Smooth muscle cell (in vitro differentiated cells): ENCODE data around the gene NRXN3. TPM values are rescaled to one million over a fixed set of nuclear protein-coding genes. Genes with fewer than 3 reads are reported as not detected.

Experiments
- DNase-seq: peaks from one replicate; lab custom pipeline; 2025; ENCODE audit not compliant: unreplicated experiment; lab: John Stamatoyannopoulos, UW
- H2AFZ ChIP-seq: fragments of 200-600 bp; sonication (generic); 2 replicates; pipeline ENCODE4 v1.6.0; 2016; ENCODE audit warnings: antibody characterized with exemption, low read depth, mild to moderate bottlenecking
- H3F3A ChIP-seq: fragments of 200-600 bp; sonication (generic); 2 replicates; pipeline ENCODE4 v1.6.0; 2017; ENCODE audit warnings: antibody characterized with exemption, low read depth
- H3K27ac ChIP-seq: fragments of 200-600 bp; sonication (generic); 2 replicates; pipeline ENCODE4 v1.5.1; 2016; ENCODE audit warnings: low read depth, mild to moderate bottlenecking
- H3K27me3 ChIP-seq: fragments of 200-600 bp; sonication (generic); 2 replicates; pipeline ENCODE4 v1.6.1; 2016; ENCODE audit warnings: low read depth, mild to moderate bottlenecking
- H3K36me3 ChIP-seq: fragments of 200-600 bp; sonication (generic); 2 replicates; pipeline ENCODE4 v1.5.1; 2016; ENCODE audit warnings: low read depth
- H3K4me1 ChIP-seq: fragments of 200-600 bp; sonication (generic); 2 replicates; pipeline ENCODE4 v1.5.1; 2016; ENCODE audit warnings: low read depth
- H3K4me2 ChIP-seq: fragments of 200-600 bp; sonication (generic); 2 replicates; pipeline ENCODE4 v1.6.0; 2016; ENCODE audit warnings: mild to moderate bottlenecking
- H3K4me3 ChIP-seq: fragments of 200-600 bp; sonication (generic); 2 replicates; pipeline ENCODE4 v1.5.1; 2016; ENCODE audit warnings: mild to moderate bottlenecking
- H3K79me2 ChIP-seq: fragments of 200-600 bp; sonication (generic); 2 replicates; pipeline ENCODE4 v1.6.0; 2016; ENCODE audit warnings: low read depth, mild to moderate bottlenecking
- H3K9ac ChIP-seq: fragments of 200-600 bp; sonication (generic); 2 replicates; pipeline ENCODE4 v1.6.0; 2016; ENCODE audit warnings: low read depth
- H3K9me3 ChIP-seq: fragments of 200-600 bp; sonication (generic); replicated peaks from 2 replicates; pipeline ENCODE4 v1.5.1; 2016; ENCODE audit warnings: low read depth
- H4K20me1 ChIP-seq: fragments of 200-600 bp; sonication (generic); 2 replicates; pipeline ENCODE4 v1.6.0; 2016; ENCODE audit warnings: low read depth
- CTCF ChIP-seq: fragments of 200-600 bp; sonication (generic); IDR thresholded peaks from 2 replicates; pipeline ENCODE4 v1.5.1; 2017; ENCODE audit warnings: borderline replicate concordance, mild to moderate bottlenecking, antibody characterized with exemption; ENCODE audit not compliant: insufficient read depth, poor library complexity, severe bottlenecking
- WGBS: methylation state at CpG from one replicate; pipeline ENCODE4 v1.1.7; 2016; ENCODE audit warnings: low lambda C conversion rate; 5-methylcytosine and 5-hydroxymethylcytosine counted together
- polyA plus RNA-seq: library from polyadenylated mRNA; unstranded; fragments of >200 nt; fragmentation: Nextera tagmentation; extraction: Ambion mirVana; gene quantifications from 2 replicates; pipeline ENCODE4 v1.2.1, GENCODE V29; 2016
- total RNA-seq: library from RNA; depleted of rRNA; stranded (reverse); fragments of >200 nt; gene quantifications from 2 replicates; pipeline ENCODE4 v1.2.3, GENCODE V29; 2014

Gene NRXN3
- total and polyA plus RNA-seq, 2 experiments from 2014 or later = 1.2 to 7.0 TPM

GRCh38 chr14:79413734-79414428 is 1243.7 kb downstream of the NRXN3 start:
- Histone ChIP-seq H3K4me3 (no peak overlapping the region), H3K9ac (no peak overlapping the region), H3F3A (no peaks in the 10 kb centered on the region), H3K4me2 (no peak overlapping the region), H3K36me3 (no peaks in the 10 kb centered on the region), H3K79me2 (no peaks in the 10 kb centered on the region), H3K9me3 (no peaks in the 10 kb centered on the region), H3K4me1 (peaks cover 2% of the 10 kb centered on the region), H3K27me3 (no peaks in the 10 kb centered on the region), H3K27ac (no peak overlapping the region), H2AFZ (no peak overlapping the region), H4K20me1 (no peaks in the 10 kb centered on the region)
- WGBS = 95% methylated on average over 4 of the region's 4 CpGs
- TF ChIP-seq CTCF = no peak
- DNase-seq = no peak

- no peak for DNase-seq
- H3K27ac ChIP-seq = no peak overlapping the region
- H3K9ac ChIP-seq = no peak overlapping the region
- H3K36me3 ChIP-seq = no peaks in the 10 kb centered on the region
- H2AFZ ChIP-seq = no peak overlapping the region
- WGBS = 83% methylated on average over 1 of the region's 1 CpG
- H3K4me1 ChIP-seq = no peaks in the 10 kb centered on the region
- no peaks in the 10 kb centered on the region for H3K27me3 ChIP-seq
- H4K20me1 ChIP-seq = no peaks in the 10 kb centered on the region
- H3K79me2 ChIP-seq = no peaks in the 10 kb centered on the region
- no peak overlapping the region for H3K4me2 ChIP-seq
- H3K4me3 ChIP-seq = no peak overlapping the region
- no peaks in the 10 kb centered on the region for H3K9me3 ChIP-seq
- H3F3A ChIP-seq = no peaks in the 10 kb centered on the region
- no peak for TF ChIP-seq CTCF
Observed at GRCh38 chr14:79415726-79416125, 1245.6 kb downstream of the NRXN3 start.

- H3K27me3 ChIP-seq = no peaks in the 10 kb centered on the region
- 85% methylated on average over 2 of the region's 2 CpGs for WGBS
- H3K79me2 ChIP-seq = no peaks in the 10 kb centered on the region
- H4K20me1 ChIP-seq = no peaks in the 10 kb centered on the region
- no peaks in the 10 kb centered on the region for H3K36me3 ChIP-seq
- no peak overlapping the region for H3K4me3 ChIP-seq
- no peaks in the 10 kb centered on the region for H3K4me1 ChIP-seq
- no peak overlapping the region for H3K4me2 ChIP-seq
- no peak overlapping the region for H3K27ac ChIP-seq
- TF ChIP-seq CTCF = no peak
- H3K9ac ChIP-seq = no peak overlapping the region
- no peaks in the 10 kb centered on the region for H3K9me3 ChIP-seq
- no peak for DNase-seq
- no peak overlapping the region for H2AFZ ChIP-seq
- H3F3A ChIP-seq = no peaks in the 10 kb centered on the region
Observed at GRCh38 chr14:79417961-79418360, 1247.8 kb downstream of the NRXN3 start.
